K562 (cell line): ENCODE data around the gene NPTXR. TPM values are rescaled to one million over a fixed set of nuclear protein-coding genes. Genes with fewer than 3 reads are reported as not detected.

Experiments used
- ATAC-seq: fragments of 200-7000 bp; cut with Tn5 transposase; 3 replicates; pipeline ENCODE4 v1.9.1; 2020; ENCODE audit warnings: moderate library complexity
- BruUV-seq: library from RNA; stranded (reverse); fragments of 400-500 nt; replicated peaks from 2 replicates; lab custom pipeline; 2021; lab: Mats Ljungman, UMichigan
- CTCF ChIA-PET: fragments of 300-600 bp; formaldehyde crosslinking; extraction: SDS; loops from one replicate; lab custom pipeline; 2021; ENCODE audit warnings: low intra/inter-chr PET ratio; lab: Yijun Ruan, JAX
- POLR2A ChIA-PET: fragments of 300-600, 350-650 bp; sonication (Branson Sonifier 250); formaldehyde crosslinking; extraction: SDS; loops from one replicate; lab custom pipeline; 2021; ENCODE audit warnings: antibody characterized with exemption, inconsistent platforms; lab: Yijun Ruan, JAX
- DNase-seq, 4 experiments: peaks; one replicate each; pipeline versions ENCODE4 v3.0.0 to v3.0.0-alpha.2; 2011 to 2018; ENCODE audit warnings: low spot score in 3 of 4, mixed read lengths in 3 of 4; ENCODE audit errors: extremely low read depth in 1 of 4
- FAIRE-seq: peaks from 2 replicates; lab custom pipeline; 2011; peaks lifted over from hg19 to GRCh38; lab: Jason Lieb, UNC
- H2AFZ ChIP-seq: 2 replicates; pipeline ENCODE4 v1.6.0; 2011; ENCODE audit warnings: low read depth, low read length, control low read depth, inconsistent platforms
- H3K27ac ChIP-seq: fragments of 200-600 bp; 3 replicates; pipeline ENCODE4 v1.8.0; 2011; ENCODE audit warnings: low read depth, mild to moderate bottlenecking, control low read depth, inconsistent platforms, low read length, moderate library complexity, mixed read lengths; ENCODE audit errors: extremely low read depth
- H3K27me3 ChIP-seq, 2 experiments: fragments of 300-600 bp in 1 of 2; 2 replicates in 1 of 2; 3 replicates in 1 of 2; pipeline versions ENCODE4 v1.6.0 to v1.8.0; 2011; ENCODE audit warnings: inconsistent platforms in 2 of 2, low read length in 2 of 2, mild to moderate bottlenecking in 1 of 2, mixed read lengths in 1 of 2, moderate library complexity in 1 of 2; ENCODE audit not compliant: control insufficient read depth in 2 of 2, insufficient read depth in 2 of 2
- H3K36me3 ChIP-seq: fragments of 300-600 bp; 3 replicates; pipeline ENCODE4 v1.8.0; 2011; ENCODE audit warnings: mild to moderate bottlenecking, low read length, inconsistent platforms; ENCODE audit not compliant: control insufficient read depth, insufficient read depth
- H3K4me1 ChIP-seq, 2 experiments: fragments of 200-600 bp in 1 of 2; replicated peaks in 1 of 2; 2 replicates in 1 of 2; 3 replicates in 1 of 2; pipeline versions ENCODE4 v1.5.1 to v1.8.0; 2011; ENCODE audit warnings: inconsistent platforms in 2 of 2, low read length in 2 of 2, mild to moderate bottlenecking in 1 of 2, mixed read lengths in 1 of 2, moderate library complexity in 1 of 2; ENCODE audit not compliant: control insufficient read depth in 2 of 2, insufficient read depth in 2 of 2
- H3K4me2 ChIP-seq: 2 replicates; pipeline ENCODE4 v1.6.1; 2011; ENCODE audit warnings: low read length, control low read depth, inconsistent platforms, mixed read lengths; ENCODE audit not compliant: insufficient read depth
- H3K4me3 ChIP-seq: fragments of 200-600 bp; sonication (generic), shearing (Covaris generic); 2 replicates; pipeline ENCODE4 v1.5.1; 2016; ENCODE audit warnings: control low read depth, inconsistent platforms
- H3K79me2 ChIP-seq: fragments of 200-600 bp; 3 replicates; pipeline ENCODE4 v1.8.0; 2011; ENCODE audit warnings: low read length, inconsistent platforms; ENCODE audit not compliant: control insufficient read depth, insufficient read depth
- H3K9ac ChIP-seq, 2 experiments: 2 replicates each; pipeline versions ENCODE4 v1.6.0 to v1.6.1; 2011; ENCODE audit warnings: low read depth in 2 of 2, low read length in 2 of 2, control low read depth in 1 of 2, inconsistent platforms in 1 of 2, mild to moderate bottlenecking in 1 of 2, mixed read lengths in 1 of 2; ENCODE audit not compliant: insufficient read depth in 1 of 2
- H3K9me1 ChIP-seq: one replicate; pipeline ENCODE4 v1.6.0; 2011; ENCODE audit warnings: inconsistent platforms, mild to moderate bottlenecking, low read length, moderate library complexity; ENCODE audit not compliant: control insufficient read depth, insufficient read depth
- H3K9me3 ChIP-seq: replicated peaks from 2 replicates; pipeline ENCODE4 v1.5.1; 2011; ENCODE audit warnings: low read depth, low read length, inconsistent platforms; ENCODE audit not compliant: control insufficient read depth, insufficient read depth
- H4K20me1 ChIP-seq: replicated peaks from 2 replicates; pipeline ENCODE4 v1.6.1; 2011; ENCODE audit warnings: low read length, inconsistent platforms, mixed read lengths; ENCODE audit not compliant: control insufficient read depth, insufficient read depth
- AFF1 ChIP-seq, 2 experiments: fragments of 450-650 bp; IDR thresholded peaks; 2 replicates each; pipeline ENCODE4 v1.6.1; 2018; ENCODE audit warnings: mild to moderate bottlenecking in 2 of 2, low read depth in 1 of 2; ENCODE audit not compliant: partially characterized antibody in 2 of 2
- ELK1 ChIP-seq: sonication (generic); formaldehyde crosslinking; IDR thresholded peaks from 2 replicates; pipeline ENCODE4 v1.8.1; 2022; ENCODE audit warnings: missing genetic modification reagents
- HIVEP1 ChIP-seq: fragments of 250-450 bp; sonication (Bioruptor Pico); IDR thresholded peaks from 2 replicates; pipeline ENCODE4 v1.4.0; 2020; ENCODE audit warnings: mild to moderate bottlenecking
- PHB2 ChIP-seq: fragments of 450-650 bp; IDR thresholded peaks from 2 replicates; pipeline ENCODE4 v1.6.1; 2017; ENCODE audit warnings: low read depth
- PPARD ChIP-seq: fragments of 250-450 bp; sonication (Bioruptor Pico); IDR thresholded peaks from 2 replicates; pipeline ENCODE4 v1.8.0; 2022; ENCODE audit warnings: inconsistent platforms, mild to moderate bottlenecking, moderate library complexity
- SP1 ChIP-seq: sonication (generic); formaldehyde crosslinking; IDR thresholded peaks from 2 replicates; pipeline ENCODE4 v1.8.1; 2022; ENCODE audit warnings: mild to moderate bottlenecking, missing genetic modification reagents
- THRA ChIP-seq: fragments of 450-650 bp; IDR thresholded peaks from 2 replicates; pipeline ENCODE4 v1.6.1; 2017; ENCODE audit warnings: mild to moderate bottlenecking, moderate library complexity
- ZNF609 ChIP-seq: sonication (generic); formaldehyde crosslinking; IDR thresholded peaks from 2 replicates; pipeline ENCODE4 v1.8.1; 2023; ENCODE audit warnings: missing genetic modification reagents, mild to moderate bottlenecking, borderline replicate concordance
- ZNF76 ChIP-seq: fragments of 250-450 bp; sonication (Bioruptor Pico); IDR thresholded peaks from 2 replicates; pipeline ENCODE4 v1.4.0; 2020; ENCODE audit warnings: mild to moderate bottlenecking, moderate library complexity, borderline replicate concordance
- WGBS: fragments of 100-300 bp; shearing (Covaris generic); methylation state at CpG from one replicate; pipeline ENCODE4 v1.1.6; 2016; ENCODE audit warnings: low coverage, mixed read lengths; ENCODE audit not compliant: insufficient coverage; ENCODE audit errors: missing lambda C conversion rate; 5-methylcytosine and 5-hydroxymethylcytosine counted together
- in situ Hi-C: fragments of 300-500 bp; cut with MboI; formaldehyde crosslinking; loops from 4 replicates; pipeline ENCODE4 v1.15.0; 2018; ENCODE audit warnings: inconsistent platforms, mixed read lengths
- intact Hi-C: fragments of 100-400 bp; cut with micrococcal nuclease; formaldehyde crosslinking; loops from 2 replicates; pipeline ENCODE4 v1.14.2; 2022
- polyA plus RNA-seq, 8 experiments: library from polyadenylated mRNA; depleted of rRNA in 4 of 8; stranded (reverse) in 5 of 8; unstranded in 3 of 8; fragments of >200 nt; fragmentation: Nextera tagmentation in 2 of 8; fragmentation: Illumina TruSeq in 1 of 8; extraction: Ambion mirVana in 2 of 8; extraction: Trizol in 1 of 8; gene quantifications; 2 replicates each; pipeline versions ENCODE4 v1.2.1 to v1.2.3, GENCODE V29; 2011 to 2014; ENCODE audit warnings: inconsistent platforms in 1 of 8, missing spikeins in 1 of 8
- total RNA-seq, 7 experiments: library from RNA; depleted of rRNA in 6 of 7; stranded (reverse); fragments of >200 nt in 6 of 7; fragmentation: Illumina TruSeq in 2 of 7; extraction: Trizol in 2 of 7; gene quantifications; 2 replicates each; pipeline versions ENCODE4 v1.2.1 to v1.2.3, GENCODE V29; 2011 to 2021; ENCODE audit warnings: low replicate concordance in 1 of 7

The NPTXR gene
- total and polyA plus RNA-seq, 9 of the 15 experiments (the other 6 are each of a cell fraction or from before 2014, with no cell fraction given), result 0.01 to 3.1 (median 1.1) TPM

DNA sequence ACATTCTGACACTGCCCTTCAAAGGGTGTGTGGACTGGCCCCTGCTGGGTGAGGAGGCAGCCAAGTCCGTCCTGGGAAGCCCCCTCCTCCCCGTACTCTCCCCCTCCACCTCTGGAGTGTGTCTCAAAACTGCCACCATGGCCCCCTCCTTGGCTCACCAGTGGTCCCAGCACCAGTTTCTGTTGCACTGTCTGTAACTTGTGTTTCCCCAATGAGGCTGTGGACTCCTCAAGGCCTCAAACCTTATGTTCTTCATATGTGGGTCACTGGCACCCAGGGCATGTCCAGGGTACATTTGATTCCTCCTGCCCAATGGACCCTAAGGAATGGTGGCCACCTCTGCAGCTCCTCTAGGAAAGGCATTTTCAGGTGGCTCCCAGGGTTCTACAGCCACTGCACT lies 6.6 kb upstream of the NPTXR start (continued):
- no peak for TF ChIP-seq ELK1 (CRISPR knock-in tag)
- no peak for TF ChIP-seq HIVEP1

DNA sequence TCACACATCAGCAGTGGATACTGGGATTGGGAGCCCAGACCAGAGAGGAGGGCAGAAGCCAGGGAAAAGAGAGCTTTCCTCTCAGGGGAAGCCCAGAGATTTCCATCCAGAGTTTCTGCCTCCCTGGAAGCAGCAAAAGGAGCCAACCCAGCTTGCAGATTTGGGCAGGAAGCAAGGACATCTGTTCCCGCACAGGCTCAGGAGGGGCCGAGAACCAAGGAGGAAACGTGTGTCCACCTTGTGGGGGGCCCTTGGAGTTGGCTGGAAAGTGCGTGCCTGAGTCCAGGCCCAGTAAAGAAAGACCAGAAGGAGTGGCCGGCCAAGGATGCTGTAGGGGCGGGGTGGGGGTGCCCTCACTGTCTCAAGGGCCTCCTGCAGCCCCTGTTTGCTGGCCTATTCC lies 6.0 kb upstream of the NPTXR start:
- in situ Hi-C loops (loop anchor here (5.0 kb wide), 1 partner anchor 83 kb away; no protein-coding TSS in a partner anchor), intact Hi-C loops (no loop called here)
- ATAC-seq (no peak), FAIRE-seq (no peak), DNase-seq (no peak)
- Histone ChIP-seq H4K20me1 (no peaks in the 10 kb centered on the region), H3K9ac (no peak overlapping the region), H3K79me2 (no peaks in the 10 kb centered on the region), H3K9me1 (peaks cover 3% of the 10 kb centered on the region), H3K27ac (no peak overlapping the region), H3K9me3 (no peaks in the 10 kb centered on the region), H3K27me3 (no peaks in the 10 kb centered on the region), H3K4me1 (peaks cover 13 to 27% of the 10 kb centered on the region in 2 experiments; a peak in 4 of 5 replicates), H3K4me3 (no peak overlapping the region), H2AFZ (no peak overlapping the region), H3K36me3 (no peaks in the 10 kb centered on the region), H3K4me2 (no peak overlapping the region)
- POLR2A ChIA-PET, result interaction anchor here (1.7 kb wide), 1 partner anchor 13 kb away, joined by 4 read pairs; no protein-coding TSS in a partner anchor
- CTCF ChIA-PET, result no interaction called here
- no TSS peak for BruUV-seq
- WGBS, result 67% methylated on average over 6 of the region's 6 CpGs
- TF ChIP-seq PPARD (no peak), ZNF76 (CRISPR knock-in tag) (no peak), AFF1 (IDR thresholded peaks at IDR 0.05; ENCODE audit: low read depth in 1 of 2, partially characterized antibody in 2 of 2) (no peak), PHB2 (no peak), ZNF609 (CRISPR knock-in tag) (no peak), THRA (no peak), SP1 (no peak)
